Measurements from ENCODE around the gene MPP2. TPM values are rescaled to one million over a fixed set of nuclear protein-coding genes. Genes with fewer than 3 reads are reported as not detected.
"Not testable (repeated sequence)": the region's sequence is repeated elsewhere in the genome, so short reads cannot be mapped to it uniquely, and the experiment has no call there.

MPP2 gene
- total RNA-seq, 1 donor from 2014 or later, result 14.2 TPM

- DNase-seq, result no peak
Observed at GRCh38 chr17:43900858-43901754, 6.2 kb downstream of the MPP2 start.

GRCh38 chr17:43900183-43900857, 7.0 kb downstream of the MPP2 start:
- peak; percentile 74 for DNase-seq

GRCh38 chr17:43898446-43898845, 8.9 kb downstream of the MPP2 start:
- no peak for DNase-seq

GRCh38 chr17:43897831-43898230, 9.5 kb downstream of the MPP2 start:
- DNase-seq, result no peak

GRCh38 chr17:43894494-43894893, 12.8 kb downstream of the MPP2 start:
- DNase-seq, result not testable (repeated sequence)

GRCh38 chr17:43892647-43892952, 14.7 kb downstream of the MPP2 start:
- DNase-seq, result no peak

- DNase-seq, result no peak
Observed at GRCh38 chr17:43891851-43892646, 15.3 kb downstream of the MPP2 start.

- DNase-seq, result no peak
Observed at GRCh38 chr17:43890240-43890639, 17.1 kb downstream of the MPP2 start.

GRCh38 chr17:43888548-43888947, 18.8 kb downstream of the MPP2 start:
- DNase-seq, result no peak

GRCh38 chr17:43882761-43883415, 24.4 kb downstream of the MPP2 start:
- no peak for DNase-seq

- DNase-seq, result no peak
Observed at GRCh38 chr17:43881758-43882505, 25.4 kb downstream of the MPP2 start.

GRCh38 chr17:43881181-43881580, 26.2 kb downstream of the MPP2 start:
- no peak for DNase-seq

- no peak for DNase-seq
Observed at GRCh38 chr17:43880420-43880991, 26.8 kb downstream of the MPP2 start.

GRCh38 chr17:43879723-43880419, 27.5 kb downstream of the MPP2 start:
- no peak for DNase-seq

GRCh38 chr17:43878260-43879175, 28.8 kb downstream of the MPP2 start:
- DNase-seq, result peak; percentile 14

GRCh38 chr17:43877451-43878155, 29.7 kb downstream of the MPP2 start:
- DNase-seq, result no peak

- DNase-seq, result no peak
Observed at GRCh38 chr17:43877031-43877430, 30.3 kb downstream of the MPP2 start.

GRCh38 chr17:43875476-43876147, 31.7 kb downstream of the MPP2 start:
- no peak for DNase-seq

Data from occipital lobe (tissue), 2 donors.